HG03196 (cell line): ENCODE measurements around the gene STK4.
"Not testable (repeated sequence)": the region's sequence is repeated elsewhere in the genome, so short reads cannot be mapped to it uniquely, and the experiment has no call there.

Experiments
- ATAC-seq: cut with Tn5 transposase; IDR thresholded peaks from one replicate; pipeline ENCODE4 v1.9.1; 2021; ENCODE audit not compliant: unreplicated experiment

STK4 gene

GRCh38 chr20:44981736-44982406, 15.6 kb downstream of the STK4 start:
- ATAC-seq, result no peak

GRCh38 chr20:44983093-44983674, 16.9 kb downstream of the STK4 start:
- no peak for ATAC-seq

- no peak for ATAC-seq
Observed at GRCh38 chr20:44988631-44989171, 22.4 kb downstream of the STK4 start.

GRCh38 chr20:44990425-44990824, 24.1 kb downstream of the STK4 start:
- ATAC-seq, result no peak

- ATAC-seq, result no peak
Observed at GRCh38 chr20:44990957-44991356, 24.6 kb downstream of the STK4 start.

- no peak for ATAC-seq
Observed at GRCh38 chr20:44993343-44993742, 27.0 kb downstream of the STK4 start.

GRCh38 chr20:44997171-44997570, 30.9 kb downstream of the STK4 start:
- no peak for ATAC-seq

- ATAC-seq, result no peak
Observed at GRCh38 chr20:44997668-44998067, 31.4 kb downstream of the STK4 start.

GRCh38 chr20:45008521-45009049, 42.3 kb downstream of the STK4 start:
- ATAC-seq, result no peak

GRCh38 chr20:45010399-45010828, 44.1 kb downstream of the STK4 start:
- ATAC-seq, result no peak

- ATAC-seq, result no peak
Observed at GRCh38 chr20:45011108-45011526, 44.8 kb downstream of the STK4 start.

GRCh38 chr20:45012682-45013302, 46.5 kb downstream of the STK4 start:
- ATAC-seq, result no peak

- not testable (repeated sequence) for ATAC-seq
Observed at GRCh38 chr20:45014131-45014530, 47.8 kb downstream of the STK4 start.

GRCh38 chr20:45014671-45015415, 48.5 kb downstream of the STK4 start:
- no peak for ATAC-seq

- ATAC-seq, result no peak
Observed at GRCh38 chr20:45016089-45016671, 49.9 kb downstream of the STK4 start.

GRCh38 chr20:45017281-45017680, 51.0 kb downstream of the STK4 start:
- no peak for ATAC-seq

GRCh38 chr20:45017857-45018256, 51.5 kb downstream of the STK4 start:
- ATAC-seq, result no peak

- no peak for ATAC-seq
Observed at GRCh38 chr20:45019027-45019761, 52.9 kb downstream of the STK4 start.

GRCh38 chr20:45019762-45020123, 53.4 kb downstream of the STK4 start:
- ATAC-seq, result no peak

GRCh38 chr20:45020236-45020886, 54.0 kb downstream of the STK4 start:
- no peak for ATAC-seq
